HEK293T (cell line): ENCODE data around the gene PTGR3.
A peak's percentile ranks its signal among the peaks of the same experiment; 100 is the strongest.

Source experiments
- ARNT ChIP-seq: fragments of 450-650 bp; IDR thresholded peaks from 2 replicates; pipeline ENCODE4 v1.6.1; 2017; ENCODE audit warnings: mild to moderate bottlenecking
- BHLHE40 ChIP-seq: fragments of 450-650 bp; IDR thresholded peaks from 2 replicates; pipeline ENCODE4 v1.6.1; 2016; ENCODE audit warnings: mild to moderate bottlenecking, moderate library complexity, borderline replicate concordance
- ELF4 ChIP-seq: fragments of 450-650 bp; IDR thresholded peaks from 2 replicates; pipeline ENCODE4 v1.6.1; 2017; ENCODE audit warnings: antibody characterized with exemption
- FOXA1 ChIP-seq: fragments of 450-650 bp; IDR thresholded peaks from 2 replicates; pipeline ENCODE4 v1.6.1; 2016; ENCODE audit warnings: mild to moderate bottlenecking
- FOXK2 ChIP-seq: fragments of 450-650 bp; IDR thresholded peaks from 2 replicates; pipeline ENCODE4 v1.6.1; 2016; ENCODE audit warnings: mild to moderate bottlenecking
- FOXM1 ChIP-seq: fragments of 450-650 bp; IDR thresholded peaks from 2 replicates; pipeline ENCODE4 v1.6.1; 2017; ENCODE audit warnings: mild to moderate bottlenecking, borderline replicate concordance
- HDGF ChIP-seq: fragments of 450-650 bp; IDR thresholded peaks from 2 replicates; pipeline ENCODE4 v1.6.1; 2017; ENCODE audit warnings: antibody characterized with exemption, borderline replicate concordance
- L3MBTL2 ChIP-seq: fragments of 450-650 bp; conservative IDR thresholded peaks from 2 replicates; pipeline ENCODE4 v1.6.1; 2016; ENCODE audit warnings: mild to moderate bottlenecking
- NFRKB ChIP-seq: fragments of 450-650 bp; IDR thresholded peaks from 2 replicates; pipeline ENCODE4 v1.6.1; 2016; ENCODE audit warnings: mild to moderate bottlenecking, moderate library complexity
- PKNOX1 ChIP-seq: fragments of 450-650 bp; IDR thresholded peaks from 2 replicates; pipeline ENCODE4 v1.6.1; 2016
- SP1 ChIP-seq: fragments of 450-650 bp; IDR thresholded peaks from 2 replicates; pipeline ENCODE4 v1.6.1; 2017
- SUZ12 ChIP-seq: fragments of 450-650 bp; IDR thresholded peaks from 2 replicates; pipeline ENCODE4 v1.6.1; 2016; ENCODE audit warnings: mild to moderate bottlenecking
- TARDBP ChIP-seq: fragments of 450-650 bp; IDR thresholded peaks from 2 replicates; pipeline ENCODE4 v1.6.1; 2016
- ZNF384 ChIP-seq: fragments of 450-650 bp; IDR thresholded peaks from 2 replicates; pipeline ENCODE4 v1.6.1; 2016

- TF ChIP-seq HDGF (no peak), ELF4 (no peak), FOXM1 (no peak), FOXA1 (no peak), PKNOX1 (peak; percentile 96), ZNF384 (peak; percentile 67), BHLHE40 (no peak), SP1 (no peak), TARDBP (no peak), NFRKB (no peak), FOXK2 (no peak), SUZ12 (no peak), L3MBTL2 (no peak), ARNT (peak; percentile 76)
Observed at GRCh38 chr18:75213611-75214331, 4.8 kb upstream of the PTGR3 start.
